GM23248 (cell line): Measurements from ENCODE around the gene MRPL42. TPM values are rescaled to one million over a fixed set of nuclear protein-coding genes. Genes with fewer than 3 reads are reported as not detected.
"Not testable (repeated sequence)": the region's sequence is repeated elsewhere in the genome, so short reads cannot be mapped to it uniquely, and the experiment has no call there.

Experiments
- DNase-seq: peaks from one replicate; pipeline ENCODE4 v3.0.0-alpha.2; 2015
- H2AFZ ChIP-seq: fragments of 200-600 bp; sonication (generic); 2 replicates; pipeline ENCODE4 v1.6.1; 2016; ENCODE audit warnings: antibody characterized with exemption
- H3F3A ChIP-seq: fragments of 200-600 bp; sonication (generic); 2 replicates; pipeline ENCODE4 v1.6.1; 2016; ENCODE audit warnings: mild to moderate bottlenecking, antibody characterized with exemption, mixed run types; ENCODE audit not compliant: insufficient read depth
- H3K27ac ChIP-seq: fragments of 200-600 bp; sonication (generic); 2 replicates; pipeline ENCODE4 v1.5.1; 2016; ENCODE audit warnings: mild to moderate bottlenecking
- H3K27me3 ChIP-seq: fragments of 200-600 bp; sonication (generic); replicated peaks from 2 replicates; pipeline ENCODE4 v1.6.1; 2016; ENCODE audit warnings: mild to moderate bottlenecking; ENCODE audit not compliant: insufficient read depth
- H3K36me3 ChIP-seq: fragments of 200-600 bp; sonication (generic); 2 replicates; pipeline ENCODE4 v1.6.1; 2016; ENCODE audit warnings: low read depth, mild to moderate bottlenecking
- H3K4me1 ChIP-seq: fragments of 200-600 bp; sonication (generic); 2 replicates; pipeline ENCODE4 v1.6.1; 2016; ENCODE audit warnings: mild to moderate bottlenecking; ENCODE audit not compliant: insufficient read depth
- H3K4me2 ChIP-seq: fragments of 200-600 bp; sonication (generic); one replicate; pipeline ENCODE4 v1.6.1; 2016; ENCODE audit warnings: mild to moderate bottlenecking; ENCODE audit not compliant: unreplicated experiment
- H3K4me3 ChIP-seq: fragments of 200-600 bp; sonication (generic); 2 replicates; pipeline ENCODE4 v1.5.1; 2016; ENCODE audit warnings: mild to moderate bottlenecking
- H3K79me2 ChIP-seq: fragments of 200-600 bp; sonication (generic); 2 replicates; pipeline ENCODE4 v1.6.1; 2016; ENCODE audit warnings: mild to moderate bottlenecking; ENCODE audit not compliant: insufficient read depth
- H3K9ac ChIP-seq: fragments of 200-600 bp; sonication (generic); 2 replicates; pipeline ENCODE4 v1.6.1; 2016; ENCODE audit warnings: mild to moderate bottlenecking
- H3K9me2 ChIP-seq: fragments of 200-600 bp; sonication (generic); 2 replicates; pipeline ENCODE4 v1.6.1; 2016; ENCODE audit warnings: mixed run types, mild to moderate bottlenecking, moderate library complexity; ENCODE audit not compliant: insufficient read depth
- H3K9me3 ChIP-seq: fragments of 200-600 bp; sonication (generic); one replicate; pipeline ENCODE4 v1.6.1; 2017; ENCODE audit warnings: low read depth
- H4K20me1 ChIP-seq: fragments of 200-600 bp; sonication (generic); 2 replicates; pipeline ENCODE4 v1.6.0; 2016; ENCODE audit not compliant: insufficient read depth
- EZH2 ChIP-seq: fragments of 200-600 bp; sonication (generic); IDR thresholded peaks from 2 replicates; pipeline ENCODE4 v1.6.1; 2018; ENCODE audit warnings: antibody characterized with exemption, mild to moderate bottlenecking; ENCODE audit not compliant: insufficient read depth, poor library complexity, severe bottlenecking
- EZH2phosphoT487 ChIP-seq: fragments of 200-600 bp; sonication (generic); IDR thresholded peaks from 2 replicates; pipeline ENCODE4 v1.6.1; 2018; ENCODE audit warnings: antibody characterized with exemption, moderate library complexity, mild to moderate bottlenecking, low read depth; ENCODE audit not compliant: insufficient read depth
- WGBS, 2 experiments: methylation state at CpG; one replicate each; pipeline ENCODE4 v1.1.6; 2015 to 2017; ENCODE audit warnings: low lambda C conversion rate in 2 of 2, low coverage in 1 of 2; ENCODE audit errors: missing lambda C conversion rate in 2 of 2; 5-methylcytosine and 5-hydroxymethylcytosine counted together
- in situ Hi-C: fragments of 300-500 bp; cut with MboI; formaldehyde crosslinking; loops from 2 replicates; pipeline ENCODE4 v1.15.0; 2020
- polyA plus RNA-seq: library from polyadenylated mRNA; unstranded; fragments of >200 nt; fragmentation: Nextera tagmentation; extraction: Ambion mirVana; gene quantifications from 2 replicates; pipeline ENCODE4 v1.2.1, GENCODE V29; 2016
- total RNA-seq: library from RNA; depleted of rRNA; stranded (reverse); fragments of >200 nt; shearing (Covaris generic); gene quantifications from 2 replicates; pipeline ENCODE4 v1.2.3, GENCODE V29; 2014

MRPL42 gene
- total and polyA plus RNA-seq, 2 experiments from 2014 or later: 75.0 to 87.2 TPM

DNA sequence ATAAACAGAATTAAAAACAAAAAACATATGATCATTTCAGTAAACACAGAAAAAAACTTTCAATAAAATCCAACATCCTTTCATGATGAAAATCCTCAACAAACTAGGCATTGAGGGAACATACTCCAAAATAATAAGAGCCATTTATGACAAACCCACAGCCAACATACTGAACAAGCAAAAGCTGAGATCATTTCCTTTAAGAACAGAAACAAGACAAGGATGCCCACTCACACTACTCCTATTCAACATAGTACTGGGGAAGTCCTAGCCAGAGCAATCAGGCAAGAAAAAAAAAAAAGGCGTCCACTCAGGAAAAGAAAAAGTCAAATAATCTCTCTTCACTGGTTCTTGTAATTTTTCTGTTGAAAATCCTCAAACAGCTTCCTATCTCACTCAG is 30.1 kb downstream of the MRPL42 start:
- H2AFZ ChIP-seq: no peak overlapping the region
- no peak overlapping the region for H3K9ac ChIP-seq
- DNase-seq: no peak
- in situ Hi-C loops: no loop called here
- no peak overlapping the region for H3K27ac ChIP-seq
- no peaks in the 10 kb centered on the region for H3K79me2 ChIP-seq
- no peaks in the 10 kb centered on the region for H3K4me1 ChIP-seq
- WGBS, 2 experiments: 92 to 100% methylated on average over 1 of the region's 1 CpG
- H3K27me3 ChIP-seq: no peaks in the 10 kb centered on the region
- no peaks in the 10 kb centered on the region for H3K9me3 ChIP-seq
- no peak overlapping the region for H3K4me2 ChIP-seq
- no peaks in the 10 kb centered on the region for H4K20me1 ChIP-seq
- peaks cover 32% of the 10 kb centered on the region for H3F3A ChIP-seq
- 0 out of 2 replicates have a peak, but pooled peaks cover 8% of the 10 kb centered on the region for H3K36me3 ChIP-seq
- no peak overlapping the region for H3K4me3 ChIP-seq
- TF ChIP-seq EZH2phosphoT487 (no peak), EZH2 (no peak)
- no peaks in the 10 kb centered on the region for H3K9me2 ChIP-seq

DNA sequence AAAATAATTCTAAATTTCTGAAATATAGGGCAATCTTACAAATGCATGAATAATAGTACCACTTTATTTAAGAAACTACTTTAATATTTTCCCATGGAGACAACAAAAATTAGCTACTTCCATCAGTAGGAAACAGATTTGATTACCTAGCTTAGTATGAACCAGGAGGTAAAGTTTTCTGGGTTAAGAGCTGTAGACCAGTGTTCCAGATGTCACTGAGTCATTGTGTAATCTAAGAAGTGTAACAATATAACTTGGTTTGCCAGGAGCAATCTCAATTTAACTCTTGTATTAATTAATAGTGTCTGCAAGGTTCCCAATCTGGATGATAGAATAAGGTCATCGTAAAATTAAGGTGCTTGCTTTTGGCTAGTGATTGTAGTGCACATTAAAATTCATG is 31.5 kb downstream of the MRPL42 start:
- H3K9me3 ChIP-seq, H2AFZ ChIP-seq, H3K36me3 ChIP-seq, H3K4me1 ChIP-seq, H3K79me2 ChIP-seq, H3K9ac ChIP-seq, H3K27me3 ChIP-seq, in situ Hi-C loops, H3K9me2 ChIP-seq, H4K20me1 ChIP-seq, H3K27ac ChIP-seq, H3K4me3 ChIP-seq, H3K4me2 ChIP-seq, DNase-seq: not testable (repeated sequence)
- peaks cover 35% of the 10 kb centered on the region for H3F3A ChIP-seq
- WGBS, 2 experiments: no CpG with 5 or more reads among the region's 1 CpG

DNA sequence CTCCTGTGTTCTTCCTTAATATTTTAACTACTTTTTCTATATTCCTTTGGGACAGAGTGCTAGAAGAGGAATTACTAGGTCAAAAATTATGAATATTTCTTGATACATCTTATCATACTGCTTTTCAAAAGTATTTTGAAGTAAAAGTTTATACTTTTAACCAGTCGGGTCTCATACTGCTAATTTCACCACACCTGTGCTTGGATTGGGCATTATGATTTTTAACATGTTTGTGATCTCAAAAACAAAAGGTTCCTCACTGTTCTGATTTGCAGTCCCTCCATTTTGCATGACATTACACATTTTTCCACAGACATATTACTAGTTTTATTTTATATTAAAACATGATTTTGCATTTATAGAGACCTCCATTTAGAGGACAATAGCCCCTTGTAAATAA is 32.9 kb downstream of the MRPL42 start:
- Histone ChIP-seq H4K20me1 (no peaks in the 10 kb centered on the region), H3K27me3 (no peaks in the 10 kb centered on the region), H3K4me2 (no peak overlapping the region), H2AFZ (no peak overlapping the region), H3K79me2 (no peaks in the 10 kb centered on the region), H3F3A (peaks cover 35% of the 10 kb centered on the region), H3K36me3 (peaks cover 13% of the 10 kb centered on the region; the same call in 1 of the 2 replicates), H3K4me1 (no peaks in the 10 kb centered on the region), H3K9ac (no peak overlapping the region), H3K4me3 (no peak overlapping the region), H3K27ac (no peak overlapping the region), H3K9me3 (no peaks in the 10 kb centered on the region), H3K9me2 (no peaks in the 10 kb centered on the region)
- TF ChIP-seq EZH2phosphoT487 (no peak), EZH2 (no peak)
- in situ Hi-C loops: no loop called here
- WGBS, 2 experiments: 95 to 100% methylated on average over 1 of the region's 1 CpG
- DNase-seq: no peak

DNA sequence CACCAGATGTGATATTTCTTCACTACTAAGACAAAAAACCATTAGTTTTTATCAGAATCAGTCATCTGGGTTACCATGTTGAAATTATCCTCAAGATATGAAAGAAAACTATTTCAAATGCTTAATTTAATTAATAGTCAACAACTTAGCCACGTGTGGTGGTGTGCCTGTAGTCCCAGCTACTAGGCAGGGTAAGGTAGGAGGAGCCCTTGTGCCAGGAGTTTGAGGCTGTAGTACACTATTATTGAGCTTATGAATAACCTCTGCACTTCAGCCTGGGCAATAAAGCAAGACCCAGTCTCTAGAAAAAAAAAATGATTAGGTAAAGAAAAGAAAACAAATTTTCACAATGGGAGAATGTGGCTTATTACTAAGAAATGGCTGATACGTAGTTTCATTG is 33.4 kb downstream of the MRPL42 start:
- Histone ChIP-seq H4K20me1 (no peaks in the 10 kb centered on the region), H3K36me3 (peaks cover 10% of the 10 kb centered on the region; the same call in 1 of the 2 replicates), H3K4me2 (no peak overlapping the region), H3K9ac (no peak overlapping the region), H3K27me3 (no peaks in the 10 kb centered on the region), H3K4me3 (no peak overlapping the region), H3K4me1 (no peaks in the 10 kb centered on the region), H3K9me3 (no peaks in the 10 kb centered on the region), H3K9me2 (no peaks in the 10 kb centered on the region), H3F3A (peaks cover 35% of the 10 kb centered on the region), H3K79me2 (no peaks in the 10 kb centered on the region), H2AFZ (no peak overlapping the region), H3K27ac (no peak overlapping the region)
- TF ChIP-seq EZH2phosphoT487: no peak
- TF ChIP-seq EZH2: no peak
- in situ Hi-C loops: no loop called here
- 66 to 70% methylated on average over 2 of the region's 2 CpGs for WGBS, 2 experiments
- no peak for DNase-seq
